IMR-90 (cell line): Measurements from ENCODE around the gene GABARAPL2.

Experiments used
- BHLHE40 ChIP-seq: fragments of 150-350 bp; IDR thresholded peaks from 2 replicates; pipeline ENCODE4 v1.6.1; 2016; ENCODE audit warnings: mild to moderate bottlenecking, low read depth, low read length
- CEBPB ChIP-seq: IDR thresholded peaks from 2 replicates; pipeline ENCODE4 v1.6.1; 2012; ENCODE audit warnings: low read depth, low read length, improper control_type of control experiment
- CTCF ChIP-seq: conservative IDR thresholded peaks from 2 replicates; pipeline ENCODE4 v1.5.1; 2012; ENCODE audit warnings: mild to moderate bottlenecking, low read depth, low read length, improper control_type of control experiment
- SMC3 ChIP-seq: fragments of 150-350 bp; IDR thresholded peaks from 2 replicates; pipeline ENCODE4 v1.6.1; 2016; ENCODE audit warnings: low read depth, mild to moderate bottlenecking, antibody characterized with exemption, low read length, moderate library complexity

- TF ChIP-seq CTCF (no peak), CEBPB (no peak), BHLHE40 (no peak), SMC3 (no peak)
These were observed 33.4 kb upstream of the GABARAPL2 start for GRCh38 chr16:75532791-75533190.
